Uterus (tissue), 2 donors: ENCODE measurements around the gene PGBD5.

Source experiments
- CTCF ChIP-seq, 4 experiments: fragments of 200-600 bp in 2 of 4; fragments of 450-650 bp in 2 of 4; sonication (generic) in 2 of 4; IDR thresholded peaks; one replicate each; pipeline ENCODE4 v1.5.1; 2016 to 2019; ENCODE audit warnings: antibody characterized with exemption in 4 of 4, mild to moderate bottlenecking in 2 of 4, moderate library complexity in 1 of 4
- POLR2A ChIP-seq, 2 donors: fragments of 450-650 bp; IDR thresholded peaks; one replicate each; pipeline ENCODE4 v1.6.1; 2016; ENCODE audit warnings: antibody characterized with exemption in 2 of 2, mild to moderate bottlenecking in 1 of 2, moderate library complexity in 1 of 2

- TF ChIP-seq CTCF (IDR thresholded peaks at IDR 0.05), result no peak
- TF ChIP-seq POLR2A (IDR thresholded peaks at IDR 0.05), result no peak
These were observed 73.6 kb downstream of the PGBD5 start for GRCh38 chr1:230352537-230352936.
